HEK293 (cell line): Measurements from ENCODE around the gene ATG4B.
A peak's percentile ranks its signal among the peaks of the same experiment; 100 is the strongest.

Experiments used
- CTCF ChIA-PET: fragments of 350-600 bp; formaldehyde crosslinking; extraction: SDS; loops from one replicate; lab custom pipeline; 2021; ENCODE audit warnings: antibody characterized with exemption; lab: Yijun Ruan, JAX
- POLR2A ChIA-PET: fragments of 300-600 bp; formaldehyde crosslinking; extraction: SDS; loops from one replicate; lab custom pipeline; 2020; ENCODE audit warnings: antibody characterized with exemption, inconsistent platforms; lab: Yijun Ruan, JAX
- H3K27ac ChIP-seq: fragments of 200-500 bp; sonication (Bioruptor generic); 2 replicates; pipeline ENCODE4 v1.5.1; 2014; ENCODE audit warnings: low read depth, low read length, control low read depth, inconsistent platforms; ENCODE audit errors: extremely low read depth
- H3K36me3 ChIP-seq, 2 experiments: fragments of 200-500 bp in 1 of 2; sonication (Bioruptor generic) in 1 of 2; 1 replicate in 1 of 2; 2 replicates in 1 of 2; pipeline ENCODE4 v1.5.1; 2014 to 2017; ENCODE audit warnings: inconsistent platforms in 2 of 2, low read length in 2 of 2; ENCODE audit not compliant: control insufficient read depth in 2 of 2, insufficient read depth in 1 of 2
- H3K4me1 ChIP-seq: fragments of 200-500 bp; sonication (Bioruptor generic); 2 replicates; pipeline ENCODE4 v1.5.1; 2014; ENCODE audit warnings: mild to moderate bottlenecking, low read length, inconsistent platforms; ENCODE audit not compliant: control insufficient read depth, insufficient read depth
- H3K4me3 ChIP-seq: 2 replicates; pipeline ENCODE4 v1.5.1; 2011; ENCODE audit warnings: low read depth, mild to moderate bottlenecking, control low read depth, low read length, moderate library complexity
- H3K9me3 ChIP-seq: fragments of 200-500 bp; sonication (Bioruptor generic); 2 replicates; pipeline ENCODE4 v1.5.1; 2014; ENCODE audit warnings: low read depth, low read length, inconsistent platforms; ENCODE audit not compliant: control insufficient read depth, insufficient read depth
- GLI4 ChIP-seq: fragments of 450-650 bp; formaldehyde crosslinking; IDR thresholded peaks from 2 replicates; pipeline ENCODE4 v1.5.1; 2016; ENCODE audit warnings: missing biosample characterization, missing genetic modification characterization
- TCF7L2 ChIP-seq: IDR thresholded peaks from 2 replicates; pipeline ENCODE4 v1.6.1; 2011; ENCODE audit warnings: low read depth, mild to moderate bottlenecking, inconsistent platforms, low read length, moderate library complexity, borderline replicate concordance
- WT1 ChIP-seq: fragments of 450-650 bp; formaldehyde crosslinking; IDR thresholded peaks from 2 replicates; pipeline ENCODE4 v1.5.1; 2016; ENCODE audit warnings: missing biosample characterization, missing genetic modification characterization
- ZBTB7A ChIP-seq: fragments of 450-650 bp; formaldehyde crosslinking; IDR thresholded peaks from 2 replicates; pipeline ENCODE4 v1.5.1; 2016; ENCODE audit warnings: low read depth, missing biosample characterization, missing genetic modification characterization
- ZFHX2 ChIP-seq: fragments of 450-650 bp; formaldehyde crosslinking; conservative IDR thresholded peaks from 2 replicates; pipeline ENCODE4 v1.5.1; 2016; ENCODE audit warnings: missing biosample characterization, missing genetic modification characterization
- ZFP37 ChIP-seq: fragments of 450-650 bp; formaldehyde crosslinking; IDR thresholded peaks from 2 replicates; pipeline ENCODE4 v1.5.1; 2016; ENCODE audit warnings: missing biosample characterization, missing genetic modification characterization
- ZNF133 ChIP-seq: fragments of 450-650 bp; formaldehyde crosslinking; IDR thresholded peaks from 2 replicates; pipeline ENCODE4 v1.5.1; 2016; ENCODE audit warnings: missing biosample characterization, missing genetic modification characterization
- ZNF23 ChIP-seq: fragments of 450-650 bp; formaldehyde crosslinking; IDR thresholded peaks from 2 replicates; pipeline ENCODE4 v1.5.1; 2016; ENCODE audit warnings: missing biosample characterization, missing genetic modification characterization, borderline replicate concordance
- ZNF335 ChIP-seq: fragments of 450-650 bp; formaldehyde crosslinking; conservative IDR thresholded peaks from 2 replicates; pipeline ENCODE4 v1.5.1; 2016; ENCODE audit warnings: missing biosample characterization, missing genetic modification characterization
- ZNF423 ChIP-seq: fragments of 450-650 bp; formaldehyde crosslinking; IDR thresholded peaks from 2 replicates; pipeline ENCODE4 v1.5.1; 2016; ENCODE audit warnings: missing biosample characterization, missing genetic modification characterization
- ZNF530 ChIP-seq: fragments of 450-650 bp; formaldehyde crosslinking; IDR thresholded peaks from 2 replicates; pipeline ENCODE4 v1.5.1; 2016; ENCODE audit warnings: low read depth, missing biosample characterization, missing genetic modification characterization
- ZNF596 ChIP-seq: fragments of 450-650 bp; IDR thresholded peaks from 2 replicates; pipeline ENCODE4 v1.5.0; 2018; ENCODE audit warnings: missing biosample characterization, mild to moderate bottlenecking, missing genetic modification characterization, moderate library complexity
- ZNF623 ChIP-seq: fragments of 450-650 bp; formaldehyde crosslinking; IDR thresholded peaks from 2 replicates; pipeline ENCODE4 v1.5.1; 2016; ENCODE audit warnings: missing biosample characterization, missing genetic modification characterization
- ZNF785 ChIP-seq: fragments of 450-650 bp; formaldehyde crosslinking; IDR thresholded peaks from 2 replicates; pipeline ENCODE4 v1.5.1; 2016; ENCODE audit warnings: missing biosample characterization, missing genetic modification characterization
- TF ChIP-seq, protein P1 (sequence below): fragments of 450-650 bp; formaldehyde crosslinking; IDR thresholded peaks from 2 replicates; pipeline ENCODE4 v1.5.1; 2016; ENCODE audit warnings: missing biosample characterization, missing genetic modification characterization
- TF ChIP-seq, protein P2 (sequence below): fragments of 450-650 bp; formaldehyde crosslinking; optimal IDR thresholded peaks from 2 replicates; pipeline ENCODE3; 2016; ENCODE audit warnings: missing biosample characterization, mild to moderate bottlenecking, missing genetic modification characterization
- TF ChIP-seq, protein P3 (sequence below): fragments of 450-650 bp; IDR thresholded peaks from 2 replicates; pipeline ENCODE4 v1.5.1; 2018; ENCODE audit warnings: missing biosample characterization, missing genetic modification characterization
- TF ChIP-seq, protein P4 (sequence below): fragments of 450-650 bp; formaldehyde crosslinking; IDR thresholded peaks from 2 replicates; pipeline ENCODE4 v1.5.1; 2016; ENCODE audit warnings: missing biosample characterization, missing genetic modification characterization
- TF ChIP-seq, protein P5 (sequence below): fragments of 450-650 bp; formaldehyde crosslinking; IDR thresholded peaks from 2 replicates; pipeline ENCODE4 v1.5.1; 2016; ENCODE audit warnings: missing biosample characterization, missing genetic modification characterization
- TF ChIP-seq, protein P6 (sequence below): fragments of 450-650 bp; formaldehyde crosslinking; IDR thresholded peaks from 2 replicates; pipeline ENCODE4 v1.5.1; 2016; ENCODE audit warnings: missing biosample characterization, missing genetic modification characterization, low read depth
- TF ChIP-seq, protein P7 (sequence below): fragments of 450-650 bp; formaldehyde crosslinking; IDR thresholded peaks from 2 replicates; pipeline ENCODE4; 2016; ENCODE audit warnings: missing biosample characterization, missing genetic modification characterization

ATG4B gene

DNA sequence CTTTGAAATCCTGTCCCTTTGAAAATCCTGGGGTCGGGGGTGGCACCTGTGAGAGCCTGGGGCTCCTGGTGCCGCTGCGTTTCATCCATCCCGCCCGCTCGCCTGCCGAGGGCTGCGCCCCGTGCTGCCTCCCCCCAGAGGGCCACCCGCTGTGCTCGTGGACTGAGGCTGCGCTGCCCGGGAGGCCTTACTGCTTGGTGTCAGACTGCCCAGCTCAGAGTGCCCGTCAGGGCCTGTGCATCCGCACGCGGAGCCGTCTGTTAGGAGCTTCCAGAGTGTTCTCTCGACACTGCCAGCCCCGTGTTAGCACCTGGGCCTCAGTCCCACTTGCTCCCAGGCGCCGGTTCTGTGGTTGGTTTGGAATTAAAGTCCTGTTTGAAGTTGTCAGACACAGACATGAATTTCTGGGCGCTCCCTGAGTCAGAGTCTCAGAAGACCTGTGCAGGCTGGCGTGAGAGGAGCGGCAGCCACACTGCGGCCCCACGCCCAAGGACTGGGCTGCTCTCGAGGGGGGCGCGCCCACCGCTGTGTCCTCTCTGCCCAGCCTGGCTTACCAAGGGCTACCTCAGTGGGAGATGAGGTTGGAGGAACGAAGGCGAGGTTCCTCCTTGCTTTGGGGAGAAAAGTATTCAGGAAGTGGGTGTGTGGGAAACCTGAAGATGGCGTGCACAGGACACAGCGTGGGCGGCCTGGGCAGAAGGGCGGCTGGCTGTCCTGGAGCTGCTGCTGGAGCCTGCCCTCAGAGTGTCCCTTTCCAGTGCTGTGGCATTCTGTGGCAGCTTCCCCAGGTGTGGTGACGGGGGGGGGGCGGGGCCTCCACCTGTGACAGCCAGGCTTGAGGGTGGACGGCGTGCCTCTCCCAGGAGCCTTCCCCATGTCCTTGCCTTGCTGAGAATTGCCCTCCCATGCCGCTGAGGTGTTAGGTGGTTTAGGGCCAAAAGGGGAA, 35.0 kb downstream of the ATG4B start:
- Histone ChIP-seq H3K4me3 (no peak overlapping the region), H3K36me3 (peaks cover 0 to 90% of the 10 kb centered on the region in 2 experiments; a peak in 1 of 3 replicates), H3K4me1 (no peaks in the 10 kb centered on the region), H3K9me3 (no peaks in the 10 kb centered on the region), H3K27ac (no peak overlapping the region)
- 0 out of 2 replicates have a peak, but pooled peaks have one; percentile 30 for TF ChIP-seq ZFHX2 (tag by site-specific recombination)
- TF ChIP-seq, protein P1, sequence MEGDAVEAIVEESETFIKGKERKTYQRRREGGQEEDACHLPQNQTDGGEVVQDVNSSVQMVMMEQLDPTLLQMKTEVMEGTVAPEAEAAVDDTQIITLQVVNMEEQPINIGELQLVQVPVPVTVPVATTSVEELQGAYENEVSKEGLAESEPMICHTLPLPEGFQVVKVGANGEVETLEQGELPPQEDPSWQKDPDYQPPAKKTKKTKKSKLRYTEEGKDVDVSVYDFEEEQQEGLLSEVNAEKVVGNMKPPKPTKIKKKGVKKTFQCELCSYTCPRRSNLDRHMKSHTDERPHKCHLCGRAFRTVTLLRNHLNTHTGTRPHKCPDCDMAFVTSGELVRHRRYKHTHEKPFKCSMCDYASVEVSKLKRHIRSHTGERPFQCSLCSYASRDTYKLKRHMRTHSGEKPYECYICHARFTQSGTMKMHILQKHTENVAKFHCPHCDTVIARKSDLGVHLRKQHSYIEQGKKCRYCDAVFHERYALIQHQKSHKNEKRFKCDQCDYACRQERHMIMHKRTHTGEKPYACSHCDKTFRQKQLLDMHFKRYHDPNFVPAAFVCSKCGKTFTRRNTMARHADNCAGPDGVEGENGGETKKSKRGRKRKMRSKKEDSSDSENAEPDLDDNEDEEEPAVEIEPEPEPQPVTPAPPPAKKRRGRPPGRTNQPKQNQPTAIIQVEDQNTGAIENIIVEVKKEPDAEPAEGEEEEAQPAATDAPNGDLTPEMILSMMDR (tag by site-specific recombination) = no peak
- ChIA-PET CTCF (no interaction called here), POLR2A (interaction anchor here (1.0 kb wide), 1 partner anchor 14 kb away, joined by 5 read pairs; the partner anchor contains the start of gene DTYMK)

DNA sequence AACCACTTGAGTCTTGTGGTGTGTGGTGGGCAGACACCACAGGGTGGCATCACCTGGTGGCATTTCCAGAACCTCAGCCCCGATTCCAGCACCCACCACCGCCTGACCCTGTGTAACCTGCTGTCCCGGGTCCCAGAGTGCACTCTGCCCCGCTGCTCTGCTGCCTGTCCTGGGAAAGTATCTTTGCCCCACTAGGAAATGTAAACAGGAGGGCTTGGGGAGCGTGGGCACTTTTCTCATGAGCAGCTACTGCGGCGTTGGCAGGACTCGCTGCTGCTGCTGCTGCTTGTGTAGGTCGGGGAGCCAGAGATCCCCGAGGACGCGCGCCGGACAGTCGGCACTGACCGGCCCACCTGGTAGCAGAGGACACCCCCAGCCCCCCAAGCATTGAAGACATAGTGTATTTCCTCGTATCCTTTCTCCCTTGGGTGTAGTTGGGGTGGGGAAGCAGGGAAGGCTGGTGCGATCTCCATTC, 35.7 kb downstream of the ATG4B start:
- no peak overlapping the region for H3K4me3 ChIP-seq
- TF ChIP-seq ZNF133 (tag by site-specific recombination) (no peak), WT1 (tag by site-specific recombination) (no peak), ZNF623 (no peak), GLI4 (tag by site-specific recombination) (no peak), TCF7L2 (no peak), ZNF785 (no peak), ZBTB7A (tag by site-specific recombination) (no peak), ZNF423 (tag by site-specific recombination) (no peak), ZNF335 (no peak), ZNF596 (no peak), ZNF530 (no peak), ZNF23 (tag by site-specific recombination) (no peak), ZFP37 (tag by site-specific recombination) (no peak)
- TF ChIP-seq, protein P2, sequence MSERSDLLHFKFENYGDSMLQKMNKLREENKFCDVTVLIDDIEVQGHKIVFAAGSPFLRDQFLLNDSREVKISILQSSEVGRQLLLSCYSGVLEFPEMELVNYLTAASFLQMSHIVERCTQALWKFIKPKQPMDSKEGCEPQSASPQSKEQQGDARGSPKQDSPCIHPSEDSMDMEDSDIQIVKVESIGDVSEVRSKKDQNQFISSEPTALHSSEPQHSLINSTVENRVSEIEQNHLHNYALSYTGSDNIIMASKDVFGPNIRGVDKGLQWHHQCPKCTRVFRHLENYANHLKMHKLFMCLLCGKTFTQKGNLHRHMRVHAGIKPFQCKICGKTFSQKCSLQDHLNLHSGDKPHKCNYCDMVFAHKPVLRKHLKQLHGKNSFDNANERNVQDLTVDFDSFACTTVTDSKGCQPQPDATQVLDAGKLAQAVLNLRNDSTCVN (tag by site-specific recombination) = no peak
- TF ChIP-seq, protein P3, sequence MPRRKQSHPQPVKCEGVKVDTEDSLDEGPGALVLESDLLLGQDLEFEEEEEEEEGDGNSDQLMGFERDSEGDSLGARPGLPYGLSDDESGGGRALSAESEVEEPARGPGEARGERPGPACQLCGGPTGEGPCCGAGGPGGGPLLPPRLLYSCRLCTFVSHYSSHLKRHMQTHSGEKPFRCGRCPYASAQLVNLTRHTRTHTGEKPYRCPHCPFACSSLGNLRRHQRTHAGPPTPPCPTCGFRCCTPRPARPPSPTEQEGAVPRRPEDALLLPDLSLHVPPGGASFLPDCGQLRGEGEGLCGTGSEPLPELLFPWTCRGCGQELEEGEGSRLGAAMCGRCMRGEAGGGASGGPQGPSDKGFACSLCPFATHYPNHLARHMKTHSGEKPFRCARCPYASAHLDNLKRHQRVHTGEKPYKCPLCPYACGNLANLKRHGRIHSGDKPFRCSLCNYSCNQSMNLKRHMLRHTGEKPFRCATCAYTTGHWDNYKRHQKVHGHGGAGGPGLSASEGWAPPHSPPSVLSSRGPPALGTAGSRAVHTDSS (tag by site-specific recombination) = no peak
- TF ChIP-seq, protein P4, sequence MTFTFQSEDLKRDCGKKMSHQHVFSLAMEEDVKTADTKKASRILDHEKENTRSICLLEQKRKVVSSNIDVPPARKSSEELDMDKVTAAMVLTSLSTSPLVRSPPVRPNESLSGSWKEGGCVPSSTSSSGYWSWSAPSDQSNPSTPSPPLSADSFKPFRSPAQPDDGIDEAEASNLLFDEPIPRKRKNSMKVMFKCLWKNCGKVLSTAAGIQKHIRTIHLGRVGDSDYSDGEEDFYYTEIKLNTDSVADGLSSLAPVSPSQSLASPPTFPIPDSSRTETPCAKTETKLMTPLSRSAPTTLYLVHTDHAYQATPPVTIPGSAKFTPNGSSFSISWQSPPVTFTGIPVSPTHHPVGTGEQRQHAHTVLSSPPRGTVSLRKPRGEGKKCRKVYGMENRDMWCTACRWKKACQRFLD (tag by site-specific recombination) = no peak
- TF ChIP-seq, protein P5, sequence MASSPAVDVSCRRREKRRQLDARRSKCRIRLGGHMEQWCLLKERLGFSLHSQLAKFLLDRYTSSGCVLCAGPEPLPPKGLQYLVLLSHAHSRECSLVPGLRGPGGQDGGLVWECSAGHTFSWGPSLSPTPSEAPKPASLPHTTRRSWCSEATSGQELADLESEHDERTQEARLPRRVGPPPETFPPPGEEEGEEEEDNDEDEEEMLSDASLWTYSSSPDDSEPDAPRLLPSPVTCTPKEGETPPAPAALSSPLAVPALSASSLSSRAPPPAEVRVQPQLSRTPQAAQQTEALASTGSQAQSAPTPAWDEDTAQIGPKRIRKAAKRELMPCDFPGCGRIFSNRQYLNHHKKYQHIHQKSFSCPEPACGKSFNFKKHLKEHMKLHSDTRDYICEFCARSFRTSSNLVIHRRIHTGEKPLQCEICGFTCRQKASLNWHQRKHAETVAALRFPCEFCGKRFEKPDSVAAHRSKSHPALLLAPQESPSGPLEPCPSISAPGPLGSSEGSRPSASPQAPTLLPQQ (tag by site-specific recombination) = no peak
- TF ChIP-seq, protein P6, sequence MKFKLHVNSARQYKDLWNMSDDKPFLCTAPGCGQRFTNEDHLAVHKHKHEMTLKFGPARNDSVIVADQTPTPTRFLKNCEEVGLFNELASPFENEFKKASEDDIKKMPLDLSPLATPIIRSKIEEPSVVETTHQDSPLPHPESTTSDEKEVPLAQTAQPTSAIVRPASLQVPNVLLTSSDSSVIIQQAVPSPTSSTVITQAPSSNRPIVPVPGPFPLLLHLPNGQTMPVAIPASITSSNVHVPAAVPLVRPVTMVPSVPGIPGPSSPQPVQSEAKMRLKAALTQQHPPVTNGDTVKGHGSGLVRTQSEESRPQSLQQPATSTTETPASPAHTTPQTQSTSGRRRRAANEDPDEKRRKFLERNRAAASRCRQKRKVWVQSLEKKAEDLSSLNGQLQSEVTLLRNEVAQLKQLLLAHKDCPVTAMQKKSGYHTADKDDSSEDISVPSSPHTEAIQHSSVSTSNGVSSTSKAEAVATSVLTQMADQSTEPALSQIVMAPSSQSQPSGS (tag by site-specific recombination) = no peak
- TF ChIP-seq, protein P7, sequence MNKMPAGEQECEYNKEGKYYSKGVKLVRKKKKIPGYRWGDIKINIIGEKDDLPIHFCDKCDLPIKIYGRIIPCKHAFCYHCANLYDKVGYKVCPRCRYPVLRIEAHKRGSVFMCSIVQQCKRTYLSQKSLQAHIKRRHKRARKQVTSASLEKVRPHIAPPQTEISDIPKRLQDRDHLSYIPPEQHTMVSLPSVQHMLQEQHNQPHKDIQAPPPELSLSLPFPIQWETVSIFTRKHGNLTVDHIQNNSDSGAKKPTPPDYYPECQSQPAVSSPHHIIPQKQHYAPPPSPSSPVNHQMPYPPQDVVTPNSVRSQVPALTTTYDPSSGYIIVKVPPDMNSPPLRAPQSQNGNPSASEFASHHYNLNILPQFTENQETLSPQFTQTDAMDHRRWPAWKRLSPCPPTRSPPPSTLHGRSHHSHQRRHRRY (tag by site-specific recombination) = no peak
- POLR2A ChIA-PET = interaction anchor here (1.0 kb wide), 1 partner anchor 13 kb away, joined by 5 read pairs; the partner anchor contains the start of gene DTYMK
- peaks cover 3 to 90% of the 10 kb centered on the region in 2 experiments; a peak in 2 of 3 replicates for H3K36me3 ChIP-seq
- H3K4me1 ChIP-seq = no peaks in the 10 kb centered on the region
- CTCF ChIA-PET = interaction anchor here (0.7 kb wide), 1 partner anchor 205 kb away, joined by 3 read pairs; no protein-coding TSS in a partner anchor
- no peak overlapping the region for H3K27ac ChIP-seq
- H3K9me3 ChIP-seq = no peaks in the 10 kb centered on the region
